Effector memory CD4-positive, alpha-beta T cell (primary cell): ENCODE measurements around the gene ST6GALNAC5.

Experiments
- DNase-seq, 3 donors: peaks; one replicate each; pipeline ENCODE4 v3.0.0-alpha.2; 2020
- H3K27ac ChIP-seq: 2 replicates; pipeline ENCODE4 v1.7.0; 2013; ENCODE audit warnings: mild to moderate bottlenecking, low read length, moderate library complexity; ENCODE audit not compliant: insufficient read depth, poor library complexity, severe bottlenecking
- H3K27me3 ChIP-seq: replicated peaks from 2 replicates; pipeline ENCODE4 v1.7.0; 2013; ENCODE audit warnings: mild to moderate bottlenecking, low read length; ENCODE audit not compliant: insufficient read depth, control insufficient read depth, poor library complexity, severe bottlenecking
- H3K36me3 ChIP-seq: 2 replicates; pipeline ENCODE4 v1.7.0; 2013; ENCODE audit warnings: mild to moderate bottlenecking, low read length, moderate library complexity; ENCODE audit not compliant: control insufficient read depth, insufficient read depth
- H3K4me1 ChIP-seq: 2 replicates; pipeline ENCODE4 v1.7.0; 2013; ENCODE audit warnings: low read length, mild to moderate bottlenecking; ENCODE audit not compliant: control insufficient read depth, insufficient read depth, poor library complexity, severe bottlenecking
- H3K4me3 ChIP-seq: 2 replicates; pipeline ENCODE4 v1.7.0; 2013; ENCODE audit warnings: low read length, low read depth, mild to moderate bottlenecking; ENCODE audit not compliant: insufficient read depth, poor library complexity, severe bottlenecking
- H3K9me3 ChIP-seq: 2 replicates; pipeline ENCODE4 v1.7.0; 2013; ENCODE audit warnings: mild to moderate bottlenecking, low read length, moderate library complexity; ENCODE audit not compliant: control insufficient read depth

Gene ST6GALNAC5

GRCh38 chr1:77057994-77058585 lies 190.8 kb downstream of the ST6GALNAC5 start:
- no peak for DNase-seq
- no peak overlapping the region for H3K27ac ChIP-seq
- H3K36me3 ChIP-seq: no peaks in the 10 kb centered on the region
- no peaks in the 10 kb centered on the region for H3K27me3 ChIP-seq
- no peak overlapping the region for H3K4me3 ChIP-seq
- H3K4me1 ChIP-seq: no peaks in the 10 kb centered on the region
- no peaks in the 10 kb centered on the region for H3K9me3 ChIP-seq

GRCh38 chr1:77060000-77060399 lies 192.7 kb downstream of the ST6GALNAC5 start:
- H3K4me3 ChIP-seq: no peak overlapping the region
- no peaks in the 10 kb centered on the region for H3K9me3 ChIP-seq
- no peaks in the 10 kb centered on the region for H3K4me1 ChIP-seq
- DNase-seq: no peak
- H3K27ac ChIP-seq: no peak overlapping the region
- H3K27me3 ChIP-seq: no peaks in the 10 kb centered on the region
- no peaks in the 10 kb centered on the region for H3K36me3 ChIP-seq

GRCh38 chr1:77061162-77061561 lies 193.9 kb downstream of the ST6GALNAC5 start:
- no peak for DNase-seq
- Histone ChIP-seq H3K4me1 (no peaks in the 10 kb centered on the region), H3K27me3 (no peaks in the 10 kb centered on the region), H3K9me3 (no peaks in the 10 kb centered on the region), H3K4me3 (no peak overlapping the region), H3K27ac (no peak overlapping the region), H3K36me3 (no peaks in the 10 kb centered on the region)

- Histone ChIP-seq H3K4me3 (no peak overlapping the region), H3K27me3 (no peaks in the 10 kb centered on the region), H3K9me3 (no peaks in the 10 kb centered on the region), H3K27ac (no peak overlapping the region), H3K4me1 (no peaks in the 10 kb centered on the region), H3K36me3 (no peaks in the 10 kb centered on the region)
- no peak for DNase-seq
Observed at GRCh38 chr1:77063118-77063517, 195.8 kb downstream of the ST6GALNAC5 start.

- Histone ChIP-seq H3K9me3 (no peaks in the 10 kb centered on the region), H3K4me1 (no peaks in the 10 kb centered on the region), H3K36me3 (no peaks in the 10 kb centered on the region), H3K4me3 (no peak overlapping the region), H3K27me3 (no peaks in the 10 kb centered on the region), H3K27ac (no peak overlapping the region)
- no peak for DNase-seq
Observed at GRCh38 chr1:77064246-77064645, 197.0 kb downstream of the ST6GALNAC5 start.

- H3K9me3 ChIP-seq: no peaks in the 10 kb centered on the region
- H3K4me3 ChIP-seq: no peak overlapping the region
- no peaks in the 10 kb centered on the region for H3K4me1 ChIP-seq
- no peak overlapping the region for H3K27ac ChIP-seq
- no peaks in the 10 kb centered on the region for H3K27me3 ChIP-seq
- no peaks in the 10 kb centered on the region for H3K36me3 ChIP-seq
- DNase-seq: no peak
Observed at GRCh38 chr1:77065693-77066342, 198.5 kb downstream of the ST6GALNAC5 start.

- H3K27ac ChIP-seq: no peak overlapping the region
- H3K4me1 ChIP-seq: no peaks in the 10 kb centered on the region
- no peaks in the 10 kb centered on the region for H3K27me3 ChIP-seq
- H3K36me3 ChIP-seq: no peaks in the 10 kb centered on the region
- H3K4me3 ChIP-seq: no peak overlapping the region
- no peak for DNase-seq
- H3K9me3 ChIP-seq: no peaks in the 10 kb centered on the region
Observed at GRCh38 chr1:77068013-77068412, 200.7 kb downstream of the ST6GALNAC5 start.

GRCh38 chr1:77076759-77077158 lies 209.5 kb downstream of the ST6GALNAC5 start:
- no peak overlapping the region for H3K4me3 ChIP-seq
- H3K27ac ChIP-seq: no peak overlapping the region
- H3K9me3 ChIP-seq: no peaks in the 10 kb centered on the region
- DNase-seq: no peak
- H3K36me3 ChIP-seq: no peaks in the 10 kb centered on the region
- no peaks in the 10 kb centered on the region for H3K27me3 ChIP-seq
- H3K4me1 ChIP-seq: no peaks in the 10 kb centered on the region

- Histone ChIP-seq H3K36me3 (peaks cover 4% of the 10 kb centered on the region), H3K27me3 (no peaks in the 10 kb centered on the region), H3K27ac (no peak overlapping the region), H3K4me1 (no peaks in the 10 kb centered on the region), H3K9me3 (no peaks in the 10 kb centered on the region), H3K4me3 (no peak overlapping the region)
- DNase-seq: no peak
Observed at GRCh38 chr1:77081834-77082233, 214.6 kb downstream of the ST6GALNAC5 start.

GRCh38 chr1:77084457-77084856 lies 217.2 kb downstream of the ST6GALNAC5 start:
- Histone ChIP-seq H3K4me3 (no peak overlapping the region), H3K27me3 (no peaks in the 10 kb centered on the region), H3K9me3 (no peaks in the 10 kb centered on the region), H3K36me3 (peaks cover 4% of the 10 kb centered on the region), H3K27ac (no peak overlapping the region), H3K4me1 (no peaks in the 10 kb centered on the region)
- no peak for DNase-seq
